Epithelial cell of proximal tubule (primary cell): ENCODE data around the gene ALKBH8. TPM values are rescaled to one million over a fixed set of nuclear protein-coding genes. Genes with fewer than 3 reads are reported as not detected.
"Not testable (repeated sequence)": the region's sequence is repeated elsewhere in the genome, so short reads cannot be mapped to it uniquely, and the experiment has no call there.

Source experiments
- DNase-seq: peaks from one replicate; pipeline ENCODE4 v3.0.0-alpha.2; 2011; ENCODE audit warnings: low read depth
- H3K4me3 ChIP-seq: 2 replicates; pipeline ENCODE4 v1.5.1; 2011; ENCODE audit warnings: low read depth, mild to moderate bottlenecking, low read length
- CTCF ChIP-seq: conservative IDR thresholded peaks from 2 replicates; pipeline ENCODE4 v1.5.1; 2012; ENCODE audit warnings: low read depth, mild to moderate bottlenecking, low read length
- total RNA-seq: library from RNA; depleted of rRNA; stranded (reverse); fragments of >200 nt; gene quantifications from 2 replicates; pipeline ENCODE4 v1.2.3, GENCODE V29; 2015

ALKBH8 gene
- total RNA-seq, 1 donor from 2014 or later: 7.4 TPM

DNA sequence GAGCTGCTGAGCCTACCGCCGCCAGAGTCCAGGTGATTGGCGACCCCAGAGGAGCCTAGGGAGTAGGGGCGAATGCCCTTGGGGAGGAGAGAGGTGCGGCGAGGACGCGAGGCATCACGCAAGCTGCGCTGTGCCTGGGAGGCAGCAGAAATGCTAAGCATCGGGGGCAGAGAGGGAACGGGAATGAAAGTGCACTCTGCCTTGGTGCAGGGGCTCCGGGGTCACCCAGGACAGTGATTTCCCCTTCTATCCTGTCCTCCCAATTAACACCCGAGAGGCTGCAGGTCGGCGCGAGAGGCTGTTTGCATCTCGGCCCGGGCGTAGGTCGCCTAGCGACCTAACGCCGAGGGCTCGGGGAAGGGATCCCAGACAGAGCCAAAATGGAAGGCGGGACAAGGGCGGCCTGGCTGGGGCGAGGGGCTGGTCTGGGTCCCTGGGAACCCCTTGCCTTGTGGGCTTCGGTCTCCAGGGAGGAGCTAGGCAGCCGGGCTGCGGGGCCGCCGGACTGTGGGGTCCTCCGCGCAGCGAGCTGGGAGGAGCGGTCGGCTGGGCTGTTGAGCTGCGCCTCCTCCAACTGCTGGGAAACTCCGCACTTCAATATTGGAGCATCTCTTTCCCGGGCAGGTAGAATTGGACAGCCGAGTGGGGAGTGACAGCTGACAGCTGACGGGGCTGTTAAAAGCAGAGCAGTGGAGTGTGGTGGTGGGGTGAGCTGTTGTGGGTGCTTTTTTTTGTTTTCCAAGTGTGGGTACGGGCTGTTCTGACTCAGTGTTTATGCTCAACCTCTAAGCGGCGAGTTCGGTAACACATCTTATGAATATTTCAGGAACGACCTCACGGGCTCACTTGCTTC lies 26.1 kb upstream of the ALKBH8 start:
- no peak for DNase-seq
- no peak for TF ChIP-seq CTCF
- peak overlapping the region; percentile 67 for H3K4me3 ChIP-seq

DNA sequence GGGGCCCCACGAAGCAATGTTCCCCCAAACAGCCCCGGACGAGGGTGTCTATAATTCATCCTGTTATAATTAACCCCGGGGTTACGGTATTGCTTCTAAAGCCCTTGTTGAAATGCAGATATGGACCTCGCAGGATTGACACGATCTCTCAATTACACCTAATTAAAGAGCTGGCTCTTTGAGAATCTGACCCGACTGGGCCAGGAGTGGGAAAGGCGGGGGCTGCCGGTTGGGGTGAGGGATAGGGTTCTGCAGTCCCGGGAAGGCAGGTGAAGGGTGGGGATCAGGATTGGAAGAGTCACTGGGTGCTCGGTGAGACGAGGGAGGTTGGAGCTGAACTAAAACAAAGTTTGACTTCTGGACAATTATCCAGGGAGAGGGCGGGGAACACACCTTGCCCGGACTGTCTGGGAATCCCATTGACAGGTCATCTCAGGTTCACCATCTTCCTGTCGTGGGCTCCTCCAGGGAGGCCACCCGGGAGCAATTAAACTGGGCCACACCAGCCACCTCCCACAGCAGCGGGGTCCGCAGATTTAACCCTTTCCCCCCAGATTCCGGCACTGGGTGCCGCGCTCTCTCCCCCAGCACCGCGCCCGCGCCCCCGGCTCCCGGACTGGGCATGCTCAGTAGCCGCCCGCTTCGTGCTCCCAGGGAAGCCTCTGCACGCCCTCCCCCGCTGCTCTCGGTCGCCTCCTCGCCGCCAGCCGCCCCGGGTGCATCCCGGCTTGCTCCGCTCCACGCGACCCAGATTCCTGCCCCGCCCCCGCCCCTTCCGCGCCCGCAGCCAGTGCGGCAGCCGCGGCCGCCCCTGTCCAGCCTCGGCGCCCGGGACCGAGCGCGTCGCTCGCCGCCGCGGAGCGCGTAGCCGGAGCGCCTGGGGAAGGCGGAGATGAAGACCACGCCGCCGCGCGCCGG lies 25.2 kb upstream of the ALKBH8 start, which contains the start of gene ELMOD1:
Gene ELMOD1, plus strand, starts transcription at position 688 of the 918 bp plus-strand sequence. CDS start 27,043 bp downstream, outside the sequence.
- peak within 1 kb of the TSS; percentile 67 for H3K4me3 ChIP-seq
- TF ChIP-seq CTCF: no peak
- no peak for DNase-seq

- no peak for TF ChIP-seq CTCF
- no peak overlapping the region for H3K4me3 ChIP-seq
- DNase-seq: no peak
These were observed 21.9 kb upstream of the ALKBH8 start for GRCh38 chr11:107587306-107587979.

DNA sequence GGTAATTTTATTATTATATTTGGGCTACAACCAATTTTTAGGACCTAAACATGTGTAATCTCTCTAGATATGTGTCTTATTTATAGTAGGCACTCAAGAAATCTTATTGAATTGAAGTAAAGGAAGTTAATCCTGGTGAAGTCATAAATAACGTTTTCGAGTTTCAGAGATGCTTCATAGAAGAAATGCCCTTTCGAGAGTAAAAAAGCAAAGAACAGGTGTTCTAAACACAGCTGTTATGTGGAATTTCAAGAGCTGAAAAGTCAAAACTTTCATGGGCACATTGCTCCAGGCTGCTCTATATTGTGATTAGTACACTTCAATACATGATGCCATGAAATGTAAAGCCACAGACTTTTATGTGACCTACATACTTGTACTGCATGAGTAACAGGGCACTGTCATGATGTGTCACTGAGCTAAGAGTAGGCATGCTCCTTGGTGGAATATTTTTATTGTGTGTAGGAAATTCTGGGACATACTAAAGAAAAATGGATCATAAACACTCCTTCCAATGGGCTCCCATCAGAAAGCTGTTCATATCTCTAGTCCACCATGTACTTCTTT lies 18.2 kb upstream of the ALKBH8 start:
- no peak for TF ChIP-seq CTCF
- H3K4me3 ChIP-seq: no peak overlapping the region
- DNase-seq: no peak

- no peak for DNase-seq
- TF ChIP-seq CTCF: no peak
- no peak overlapping the region for H3K4me3 ChIP-seq
These were observed 15.6 kb upstream of the ALKBH8 start for GRCh38 chr11:107581147-107581546.

DNA sequence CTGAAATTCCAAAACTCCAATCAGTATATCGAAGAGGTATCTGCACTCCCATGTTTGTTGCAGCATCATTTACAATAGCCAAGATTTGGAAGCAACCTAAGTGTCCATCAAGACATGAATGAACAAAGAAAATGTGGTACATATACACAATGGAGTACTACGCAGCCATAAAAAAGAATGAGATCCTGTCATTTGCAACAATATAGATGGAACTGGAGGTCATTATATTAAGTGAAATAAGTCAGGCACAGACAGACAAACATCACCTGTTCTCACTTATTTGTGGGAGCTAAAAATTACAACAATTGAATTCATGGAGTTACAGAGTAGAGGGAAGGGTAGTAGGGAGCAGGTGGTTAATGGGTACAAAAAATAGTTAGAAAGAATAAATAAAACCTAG lies 13.6 kb upstream of the ALKBH8 start:
- not testable (repeated sequence) for DNase-seq, H3K4me3 ChIP-seq
